OCI-LY1 (cell line): ENCODE measurements around the gene NBPF4.
"Not testable (repeated sequence)": the region's sequence is repeated elsewhere in the genome, so short reads cannot be mapped to it uniquely, and the experiment has no call there.

Experiments
- EZH2 ChIP-seq: fragments of 200-600 bp; sonication (generic), shearing (Covaris generic); IDR thresholded peaks from 2 replicates; pipeline ENCODE4 v1.8.0; 2017; ENCODE audit warnings: borderline replicate concordance, mixed run types, mild to moderate bottlenecking, antibody characterized with exemption, low read length, moderate library complexity, mixed read lengths
- TF ChIP-seq, protein P1 (sequence below): fragments of 200-600 bp; sonication (generic), shearing (Covaris generic); IDR thresholded peaks from 2 replicates; pipeline ENCODE4 v1.5.1; 2017; ENCODE audit warnings: mild to moderate bottlenecking, antibody characterized with exemption, low read length, moderate library complexity, mixed read lengths

DNA sequence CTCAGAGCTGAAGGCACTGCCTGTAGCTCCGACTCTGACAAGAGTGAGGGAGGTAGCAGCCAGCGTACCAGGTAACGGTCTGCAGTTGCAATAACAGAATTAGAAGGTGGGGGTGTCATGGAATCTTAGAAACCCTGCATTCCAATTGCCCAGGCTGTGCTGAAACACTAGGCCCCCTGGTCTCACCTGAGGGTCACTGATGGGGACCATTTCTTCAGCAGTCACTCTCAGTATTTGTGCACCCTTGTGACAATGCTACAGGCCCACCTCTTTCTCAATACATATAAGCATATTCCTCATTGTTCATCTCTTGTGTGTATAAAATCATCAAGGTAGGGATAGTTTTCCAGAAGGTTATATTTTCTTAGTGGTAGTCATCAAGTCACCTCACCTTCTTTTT, at the start of gene NBPF4:
- TF ChIP-seq, protein P1, sequence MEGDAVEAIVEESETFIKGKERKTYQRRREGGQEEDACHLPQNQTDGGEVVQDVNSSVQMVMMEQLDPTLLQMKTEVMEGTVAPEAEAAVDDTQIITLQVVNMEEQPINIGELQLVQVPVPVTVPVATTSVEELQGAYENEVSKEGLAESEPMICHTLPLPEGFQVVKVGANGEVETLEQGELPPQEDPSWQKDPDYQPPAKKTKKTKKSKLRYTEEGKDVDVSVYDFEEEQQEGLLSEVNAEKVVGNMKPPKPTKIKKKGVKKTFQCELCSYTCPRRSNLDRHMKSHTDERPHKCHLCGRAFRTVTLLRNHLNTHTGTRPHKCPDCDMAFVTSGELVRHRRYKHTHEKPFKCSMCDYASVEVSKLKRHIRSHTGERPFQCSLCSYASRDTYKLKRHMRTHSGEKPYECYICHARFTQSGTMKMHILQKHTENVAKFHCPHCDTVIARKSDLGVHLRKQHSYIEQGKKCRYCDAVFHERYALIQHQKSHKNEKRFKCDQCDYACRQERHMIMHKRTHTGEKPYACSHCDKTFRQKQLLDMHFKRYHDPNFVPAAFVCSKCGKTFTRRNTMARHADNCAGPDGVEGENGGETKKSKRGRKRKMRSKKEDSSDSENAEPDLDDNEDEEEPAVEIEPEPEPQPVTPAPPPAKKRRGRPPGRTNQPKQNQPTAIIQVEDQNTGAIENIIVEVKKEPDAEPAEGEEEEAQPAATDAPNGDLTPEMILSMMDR: not testable (repeated sequence)
- not testable (repeated sequence) for TF ChIP-seq EZH2
